ENCODE measurements around the gene COL20A1.

DNA sequence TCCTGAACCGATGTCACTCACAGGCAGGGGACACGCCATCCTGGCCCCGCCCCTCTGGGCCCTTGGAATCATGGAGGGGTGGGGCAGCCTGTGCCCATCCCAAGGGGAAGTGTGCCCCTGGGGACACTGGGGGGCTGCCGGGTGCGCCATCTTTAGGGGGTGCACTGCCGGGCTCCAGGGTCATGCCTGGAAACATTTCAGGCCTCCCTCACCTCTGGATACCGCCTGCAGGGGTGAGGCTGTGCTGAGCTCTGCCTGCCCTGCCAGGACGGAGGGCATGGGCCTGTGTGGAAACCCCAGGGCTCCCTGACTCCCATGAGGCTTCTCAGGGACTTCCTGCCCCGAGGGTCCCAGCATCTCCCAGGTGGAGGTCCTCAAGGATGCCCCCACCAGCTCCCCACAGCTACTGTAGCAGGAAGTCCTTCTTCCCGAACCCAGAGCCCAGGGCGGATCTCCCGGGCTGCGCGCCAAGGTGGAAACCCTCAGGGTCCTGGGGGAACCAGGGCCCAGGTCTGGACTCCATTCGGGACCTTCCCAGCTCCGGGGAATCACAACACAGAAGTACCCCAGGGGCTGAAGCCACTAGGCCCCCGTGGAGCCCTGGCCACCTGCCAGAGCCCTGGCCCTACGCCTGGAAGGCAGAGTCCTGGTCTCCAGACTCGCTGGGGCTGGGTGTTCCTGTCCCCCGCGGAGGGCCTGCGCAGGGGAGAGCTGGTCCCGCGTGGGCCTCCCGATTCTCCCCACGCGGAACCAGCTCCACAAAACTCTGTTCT is 52.5 kb downstream of the COL20A1 start:
- no peak for TF ChIP-seq CTCF (IDR thresholded peaks at IDR 0.05)
- TF ChIP-seq POLR2AphosphoS5 (IDR thresholded peaks at IDR 0.05): no peak
- TF ChIP-seq POLR2A (IDR thresholded peaks at IDR 0.05; ENCODE audit: low read depth): no peak

All from esophagus muscularis mucosa (tissue), 3 donors.